ENCODE data around the gene FIBIN. TPM values are rescaled to one million over a fixed set of nuclear protein-coding genes. Genes with fewer than 3 reads are reported as not detected.

The FIBIN gene
- total RNA-seq, 1 experiment from 2014 or later = not detected

GRCh38 chr11:26947379-26947844 lies 46.5 kb upstream of the FIBIN start:
- no peak overlapping the region for H3T11ph ChIP-seq (ENCODE audit: low read length)
- H3K4me1 ChIP-seq (ENCODE audit: insufficient read depth, low read length) = 0 out of 2 replicates have a peak, but pooled peaks cover 2% of the 10 kb centered on the region
- no peak for TF ChIP-seq CTCF (conservative IDR thresholded peaks at IDR 0.05)
- no peak overlapping the region for H3K9ac ChIP-seq (ENCODE audit: extremely low read depth, insufficient read length, low read length)
- H3K4me2 ChIP-seq (ENCODE audit: insufficient read depth, insufficient read length, low read length) = no peak overlapping the region
- no peak overlapping the region for H4K91ac ChIP-seq (ENCODE audit: insufficient read length, low read depth, low read length)
- no peak for DNase-seq
- no peak overlapping the region for H4K8ac ChIP-seq (replicated peaks; ENCODE audit: insufficient read length, low read depth, low read length)
- no CpG with 5 or more reads among the region's 2 CpGs for WGBS (ENCODE audit: extremely low coverage, insufficient read length, low lambda C conversion rate)
- peaks cover 16 to 19% of the 10 kb centered on the region in 2 experiments for H3K4me1 Mint-ChIP-seq
- no peak overlapping the region for H3K27ac Mint-ChIP-seq
- no peak overlapping the region for H4K5ac ChIP-seq (ENCODE audit: insufficient read length, low read depth, low read length)
- H2BK12ac ChIP-seq (ENCODE audit: insufficient read length, low read depth, low read length) = no peak overlapping the region
- H3K4me3 Mint-ChIP-seq = no peak overlapping the region
- peaks cover 2% of the 10 kb centered on the region for H3K23me2 ChIP-seq (ENCODE audit: insufficient read length, low read depth, low read length, poor library complexity, severe bottlenecking)
- no peak overlapping the region for H3K14ac ChIP-seq (ENCODE audit: insufficient read depth, low read length)
- no peak overlapping the region for H2AFZ ChIP-seq (ENCODE audit: low read length)
- no peak overlapping the region for H2BK20ac ChIP-seq (ENCODE audit: low read depth, low read length, poor library complexity, severe bottlenecking)
- no peaks in the 10 kb centered on the region for H4K20me1 ChIP-seq (ENCODE audit: control insufficient read depth, insufficient read depth, insufficient read length)
- no peaks in the 10 kb centered on the region for H3K79me1 ChIP-seq (ENCODE audit: insufficient read depth, low read depth, low read length, poor library complexity, severe bottlenecking)
- H3K56ac ChIP-seq (ENCODE audit: insufficient read length, low read depth, low read length) = no peak overlapping the region
- H3K9me3 ChIP-seq (ENCODE audit: control insufficient read depth, low read depth, low read length) = no peaks in the 10 kb centered on the region
- no peak overlapping the region for H2AK5ac ChIP-seq (ENCODE audit: insufficient read length, low read length)
- H3K79me2 ChIP-seq (ENCODE audit: insufficient read depth, low read length) = no peaks in the 10 kb centered on the region
- no peaks in the 10 kb centered on the region for H3K27me3 ChIP-seq (ENCODE audit: insufficient read depth, low read length)
- H3K23ac ChIP-seq (ENCODE audit: insufficient read length, low read depth, low read length) = no peak overlapping the region
- H3K36me3 Mint-ChIP-seq (ENCODE audit: insufficient read depth in 1 of 3, low read depth in 3 of 3) = no peaks in the 10 kb centered on the region
- H2BK120ac ChIP-seq (ENCODE audit: low read depth, low read length, poor library complexity, severe bottlenecking) = no peak overlapping the region
- no peak overlapping the region for H2BK5ac ChIP-seq (ENCODE audit: insufficient read length, low read length)
- no peak overlapping the region for H3K18ac ChIP-seq (ENCODE audit: insufficient read length, low read depth, low read length)
- no peaks in the 10 kb centered on the region for H3K9me3 Mint-ChIP-seq
- H3K27me3 Mint-ChIP-seq (ENCODE audit: low read depth) = no peaks in the 10 kb centered on the region
- H3K27ac ChIP-seq (ENCODE audit: insufficient read length, low read depth, low read length) = no peak overlapping the region
- H2BK15ac ChIP-seq (ENCODE audit: low read depth, low read length) = no peak overlapping the region
- H3K4ac ChIP-seq (ENCODE audit: low read depth, low read length) = no peak overlapping the region
